GM12873 (cell line): Measurements from ENCODE around the gene NFIA.

ENCODE experiments used
- CTCF ChIP-seq: IDR thresholded peaks from 2 replicates; pipeline ENCODE4 v1.5.1; 2012; ENCODE audit warnings: low read depth, mild to moderate bottlenecking, moderate library complexity, low read length, control low read depth; ENCODE audit not compliant: insufficient read depth; ENCODE audit errors: missing control alignments

Gene NFIA

GRCh38 chr1:61439234-61439633, 356.9 kb downstream of the NFIA start:
- no peak for TF ChIP-seq CTCF

- no peak for TF ChIP-seq CTCF
These were observed 359.4 kb downstream of the NFIA start for GRCh38 chr1:61441723-61442262.

GRCh38 chr1:61442544-61442943, 360.2 kb downstream of the NFIA start:
- no peak for TF ChIP-seq CTCF

GRCh38 chr1:61444288-61444687, 361.9 kb downstream of the NFIA start:
- no peak for TF ChIP-seq CTCF

GRCh38 chr1:61445269-61445825, 363.0 kb downstream of the NFIA start:
- no peak for TF ChIP-seq CTCF

- TF ChIP-seq CTCF, result no peak
These were observed 364.2 kb downstream of the NFIA start for GRCh38 chr1:61446531-61446991.

GRCh38 chr1:61447106-61447967, 365.0 kb downstream of the NFIA start:
- no peak for TF ChIP-seq CTCF
